Stimulated activated CD8-positive, alpha-beta memory T cell treated with anti-CD3 and anti-CD28 coated beads, Interleukin-15, amount 100 ng/mL, for 4 hours (primary cell): Measurements from ENCODE around the gene LRRN2.
"Not testable (repeated sequence)": the region's sequence is repeated elsewhere in the genome, so short reads cannot be mapped to it uniquely, and the experiment has no call there.

Source experiments
- DNase-seq, 2 donors: peaks; one replicate each; pipeline ENCODE4 v3.0.0-alpha.2; 2020; ENCODE audit warnings: low read depth in 2 of 2

The LRRN2 gene

DNA sequence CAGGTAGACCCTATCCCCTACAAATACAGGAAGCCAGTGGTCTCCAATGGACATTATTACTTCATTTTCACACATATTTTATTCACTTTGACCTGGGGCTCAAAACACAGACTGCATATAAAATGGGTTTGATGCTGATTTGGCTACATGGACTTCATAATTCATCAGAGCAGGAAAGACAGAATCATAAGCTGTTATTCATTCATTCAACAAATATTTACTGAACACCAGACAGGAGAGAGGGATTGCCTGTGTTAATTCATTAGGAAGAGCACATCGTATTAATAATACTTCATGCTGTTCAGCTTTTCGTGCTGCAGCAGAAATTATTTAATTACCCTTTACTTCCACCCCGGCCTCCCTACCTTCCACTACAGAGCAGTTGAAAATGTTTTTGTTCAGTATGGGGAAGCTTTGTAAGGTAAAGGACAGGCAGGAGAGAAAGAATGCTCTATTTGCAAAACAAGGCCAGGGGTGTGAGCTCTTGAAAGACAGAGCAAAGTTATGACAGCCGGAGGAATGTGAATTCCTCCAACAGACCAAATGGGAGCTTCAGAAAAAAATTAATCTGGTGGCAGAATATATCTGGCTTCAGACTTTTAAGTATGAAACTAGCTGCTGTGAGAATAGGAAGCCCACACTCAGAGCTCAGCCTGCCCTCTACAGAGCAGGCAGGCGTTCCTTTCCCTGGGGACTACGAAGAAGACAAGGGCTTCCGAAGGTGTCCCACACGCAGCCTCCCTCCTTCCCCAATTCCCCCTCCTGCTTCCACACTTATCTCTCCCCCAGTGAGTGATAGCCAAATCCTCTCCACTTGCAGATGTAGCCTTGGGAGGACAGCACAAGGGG is 111.3 kb downstream of the LRRN2 start:
- no peak for DNase-seq

DNA sequence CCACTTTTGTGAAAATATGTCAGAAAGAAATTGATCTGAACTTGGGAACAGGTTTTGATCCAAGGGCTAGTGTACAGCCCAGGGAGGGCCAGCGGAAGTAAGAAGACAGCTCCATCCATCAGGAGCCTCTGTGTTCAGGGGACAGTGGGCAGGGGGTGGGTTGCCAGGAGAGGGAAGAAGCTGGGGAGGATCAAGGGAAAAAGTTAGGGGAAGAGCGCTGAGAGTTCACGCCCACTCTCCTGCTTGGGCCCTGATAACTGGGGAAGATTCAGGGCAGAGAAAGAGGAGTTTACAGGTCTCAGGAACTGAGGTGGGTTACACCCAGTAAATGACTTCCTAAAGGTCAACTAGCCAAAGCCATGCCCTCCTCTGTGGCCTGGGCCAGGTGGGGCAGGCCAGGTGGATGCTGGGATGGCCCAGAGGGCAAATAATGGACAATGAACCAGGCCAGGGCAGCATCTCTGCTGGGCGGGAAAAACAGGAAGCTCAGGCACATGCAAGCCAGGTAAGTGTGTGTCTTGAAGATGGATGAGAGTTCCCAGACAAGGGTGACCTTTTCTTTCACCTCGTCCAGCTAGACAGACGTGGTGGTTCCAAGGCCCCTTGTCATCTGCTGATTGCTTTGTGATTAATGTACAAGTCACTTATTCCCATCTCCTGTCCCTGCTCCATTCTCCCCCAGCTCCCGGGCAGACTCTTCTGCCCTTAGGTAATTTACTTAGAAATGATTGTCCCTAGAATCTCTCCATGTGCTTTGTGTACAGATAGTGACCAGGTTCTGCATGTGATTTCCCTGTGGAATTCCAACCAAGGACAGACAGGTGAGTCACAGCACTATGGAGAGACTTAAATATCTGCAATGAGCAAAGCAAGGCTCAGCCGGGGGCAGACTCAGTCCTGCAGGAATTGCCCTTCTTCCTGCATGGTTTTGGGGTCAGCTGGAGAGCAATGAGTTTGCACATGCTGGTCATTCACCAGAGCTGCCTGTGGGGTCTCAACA is 112.3 kb downstream of the LRRN2 start:
- no peak for DNase-seq

DNA sequence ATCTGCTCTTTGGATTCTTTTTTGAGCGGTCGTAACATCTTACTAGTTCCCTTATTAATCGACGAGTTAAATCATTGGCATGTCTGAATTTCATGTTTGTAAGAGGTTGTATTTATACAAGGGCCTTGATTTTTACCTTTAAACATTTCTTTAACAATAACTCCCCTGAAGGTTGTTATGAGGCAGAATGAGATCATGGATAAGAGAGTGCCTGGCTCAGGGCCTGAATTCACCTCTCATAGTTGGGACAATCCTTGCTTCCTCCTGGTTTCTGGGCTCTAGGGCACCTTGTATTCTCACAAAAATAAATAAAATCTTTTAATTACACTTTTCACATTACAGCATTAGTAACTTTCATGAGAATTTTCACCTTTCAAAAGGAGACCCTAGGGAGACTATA is 113.9 kb downstream of the LRRN2 start:
- no peak for DNase-seq

DNA sequence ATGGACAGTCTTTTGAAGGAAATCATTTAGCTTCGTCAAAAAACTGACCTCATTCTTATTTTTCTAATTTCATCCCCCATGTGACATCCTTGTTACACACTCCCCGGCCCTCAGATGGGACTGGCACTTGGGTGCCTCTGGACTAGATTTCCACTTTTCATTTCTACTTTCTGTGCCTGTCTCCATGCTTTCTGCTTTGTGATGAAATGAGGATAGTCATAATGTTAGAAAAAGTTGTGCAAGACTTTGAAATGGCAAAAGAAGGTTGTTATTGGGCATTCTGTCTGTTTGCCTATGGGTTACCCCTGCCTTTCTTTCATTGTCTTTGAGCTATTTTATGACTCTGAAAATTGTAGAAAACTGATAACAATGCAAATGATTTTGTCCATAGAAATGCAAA is 114.4 kb downstream of the LRRN2 start:
- DNase-seq: no peak

DNA sequence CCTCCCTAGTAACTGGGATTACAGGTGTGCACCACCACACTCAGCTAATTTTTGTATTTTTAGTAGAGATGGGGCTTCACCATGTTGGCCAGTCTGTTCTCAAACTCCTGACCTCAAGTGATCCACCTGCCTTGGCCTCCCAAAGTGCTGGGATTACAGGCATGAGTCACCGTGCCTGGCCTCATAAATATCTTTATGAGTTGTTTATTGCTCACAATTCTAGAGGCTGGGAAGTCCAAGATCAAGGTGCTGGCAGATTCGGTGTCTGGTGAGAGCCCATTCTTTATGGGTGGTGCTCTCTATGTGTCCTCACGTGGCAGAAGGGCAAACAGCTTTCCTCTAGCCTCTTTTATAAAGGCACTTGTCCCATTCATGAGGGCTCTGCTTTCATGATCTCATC is 115.5 kb downstream of the LRRN2 start:
- DNase-seq: not testable (repeated sequence)

DNA sequence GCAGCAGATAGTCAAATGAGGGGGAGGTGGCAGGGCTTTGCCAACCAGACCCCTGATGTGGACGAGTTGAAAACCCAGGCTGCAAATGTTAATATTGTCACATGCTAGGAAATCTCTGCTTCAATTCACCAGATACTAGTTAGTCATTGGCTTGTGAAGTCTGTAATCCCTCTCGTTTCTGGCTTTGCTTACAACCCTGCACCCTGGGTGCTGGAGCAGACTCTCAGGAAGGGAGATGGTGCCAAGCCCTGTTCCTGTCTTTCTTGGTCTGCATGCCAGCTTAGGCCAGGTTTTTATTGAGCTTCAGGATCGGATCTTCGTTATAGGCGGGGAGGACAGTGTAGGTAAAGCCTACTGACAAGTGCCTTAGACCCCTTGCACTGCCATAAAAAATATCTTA is 116.1 kb downstream of the LRRN2 start:
- no peak for DNase-seq

DNA sequence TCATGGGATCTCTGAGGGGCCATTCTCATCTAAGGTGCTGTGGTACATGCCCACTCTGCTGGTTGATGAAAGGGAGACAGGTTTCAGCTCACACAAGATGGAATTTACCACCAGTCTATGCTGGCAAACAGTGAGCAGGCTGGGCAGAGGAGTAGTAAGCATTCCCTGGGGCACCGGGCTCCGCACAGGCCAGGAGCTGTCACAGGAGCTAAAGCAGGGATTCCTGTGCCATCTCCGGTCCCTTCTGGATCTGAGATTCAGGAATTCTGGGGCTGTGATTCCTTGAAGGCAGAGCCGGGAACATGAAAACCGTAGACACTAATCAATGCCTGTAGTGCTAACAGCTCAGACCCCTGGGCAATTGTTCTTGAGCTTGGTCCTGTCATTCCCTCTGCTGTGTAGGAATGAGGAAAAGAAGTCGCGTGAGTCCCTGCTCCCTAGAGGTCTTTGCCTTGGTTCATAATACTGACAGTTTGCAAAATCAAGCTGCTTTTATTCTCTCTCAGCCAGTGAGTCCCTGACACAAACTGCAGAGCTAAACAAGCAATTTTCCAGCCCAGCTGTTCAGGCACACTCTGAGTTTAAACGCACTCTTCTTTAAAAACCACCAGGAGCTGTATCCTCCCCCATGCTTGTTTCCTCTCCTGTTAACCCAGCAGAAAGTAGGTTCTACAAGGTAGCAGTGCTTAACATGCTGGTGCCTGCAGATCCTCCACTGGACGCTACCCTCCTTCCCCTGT is 116.8 kb downstream of the LRRN2 start:
- no peak for DNase-seq
